K562 (cell line): ENCODE data around the gene SPEG. TPM values are rescaled to one million over a fixed set of nuclear protein-coding genes. Genes with fewer than 3 reads are reported as not detected.

ENCODE experiments used
- ARNT ChIP-seq, 2 experiments: fragments of 450-650 bp; IDR thresholded peaks; 2 replicates each; pipeline ENCODE4 v1.6.1; 2016; ENCODE audit warnings: mild to moderate bottlenecking in 1 of 2
- DACH1 ChIP-seq: fragments of 450-650 bp; IDR thresholded peaks from 2 replicates; pipeline ENCODE4 v1.6.1; 2018; ENCODE audit not compliant: partially characterized antibody
- DDX20 ChIP-seq: fragments of 450-650 bp; IDR thresholded peaks from 2 replicates; pipeline ENCODE4 v1.6.1; 2016; ENCODE audit warnings: missing genetic modification characterization, low read depth, mild to moderate bottlenecking, missing compliant biosample characterization, moderate library complexity
- KLF13 ChIP-seq: fragments of 450-650 bp; IDR thresholded peaks from 2 replicates; pipeline ENCODE4 v1.6.1; 2016; ENCODE audit warnings: missing genetic modification characterization, low read depth, mild to moderate bottlenecking, missing compliant biosample characterization, moderate library complexity, borderline replicate concordance
- SMAD1 ChIP-seq: fragments of 150-350 bp; IDR thresholded peaks from 2 replicates; pipeline ENCODE4 v1.6.1; 2014; ENCODE audit warnings: low read length, low read depth; ENCODE audit not compliant: partially characterized antibody
- TGIF2 ChIP-seq: sonication (generic); formaldehyde crosslinking; IDR thresholded peaks from 2 replicates; pipeline ENCODE4 v1.8.1; 2022; ENCODE audit warnings: mild to moderate bottlenecking, missing genetic modification reagents, moderate library complexity
- TOE1 ChIP-seq, 2 experiments: fragments of 450-650 bp in 1 of 2; sonication (generic) in 1 of 2; formaldehyde crosslinking in 1 of 2; IDR thresholded peaks; 2 replicates each; pipeline versions ENCODE4 v1.7.1 to v1.8.0; 2016 to 2022; ENCODE audit warnings: borderline replicate concordance in 2 of 2, mild to moderate bottlenecking in 2 of 2, antibody characterized with exemption in 1 of 2, inconsistent platforms in 1 of 2, low read depth in 1 of 2, missing genetic modification reagents in 1 of 2, moderate library complexity in 1 of 2
- polyA plus RNA-seq, 8 experiments: library from polyadenylated mRNA; depleted of rRNA in 4 of 8; stranded (reverse) in 5 of 8; unstranded in 3 of 8; fragments of >200 nt; fragmentation: Nextera tagmentation in 2 of 8; fragmentation: Illumina TruSeq in 1 of 8; extraction: Ambion mirVana in 2 of 8; extraction: Trizol in 1 of 8; gene quantifications; 2 replicates each; pipeline versions ENCODE4 v1.2.1 to v1.2.3, GENCODE V29; 2011 to 2014; ENCODE audit warnings: inconsistent platforms in 1 of 8, missing spikeins in 1 of 8
- total RNA-seq, 7 experiments: library from RNA; depleted of rRNA in 6 of 7; stranded (reverse); fragments of >200 nt in 6 of 7; fragmentation: Illumina TruSeq in 2 of 7; extraction: Trizol in 2 of 7; gene quantifications; 2 replicates each; pipeline versions ENCODE4 v1.2.1 to v1.2.3, GENCODE V29; 2011 to 2021; ENCODE audit warnings: low replicate concordance in 1 of 7
- TF ChIP-seq, protein P1 (sequence below): fragments of 450-650 bp; IDR thresholded peaks from 2 replicates; pipeline ENCODE4 v1.6.1; 2016; ENCODE audit warnings: mild to moderate bottlenecking, moderate library complexity
- TF ChIP-seq, protein P2 (sequence below), 3 experiments: IDR thresholded peaks in 2 of 3; conservative IDR thresholded peaks in 1 of 3; 2 replicates each; pipeline ENCODE4 v1.5.1; 2011 to 2012; ENCODE audit warnings: low read length in 3 of 3, mild to moderate bottlenecking in 3 of 3, control low read depth in 2 of 3, improper control_type of control experiment in 1 of 3, inconsistent platforms in 1 of 3, low read depth in 1 of 3, mixed read lengths in 1 of 3, moderate library complexity in 1 of 3; ENCODE audit not compliant: insufficient read depth in 2 of 3

SPEG gene
- total and polyA plus RNA-seq, 9 of the 15 experiments (the other 6 are each of a cell fraction or from before 2014, with no cell fraction given) = 0.49 to 8.7 (median 3.0) TPM

DNA sequence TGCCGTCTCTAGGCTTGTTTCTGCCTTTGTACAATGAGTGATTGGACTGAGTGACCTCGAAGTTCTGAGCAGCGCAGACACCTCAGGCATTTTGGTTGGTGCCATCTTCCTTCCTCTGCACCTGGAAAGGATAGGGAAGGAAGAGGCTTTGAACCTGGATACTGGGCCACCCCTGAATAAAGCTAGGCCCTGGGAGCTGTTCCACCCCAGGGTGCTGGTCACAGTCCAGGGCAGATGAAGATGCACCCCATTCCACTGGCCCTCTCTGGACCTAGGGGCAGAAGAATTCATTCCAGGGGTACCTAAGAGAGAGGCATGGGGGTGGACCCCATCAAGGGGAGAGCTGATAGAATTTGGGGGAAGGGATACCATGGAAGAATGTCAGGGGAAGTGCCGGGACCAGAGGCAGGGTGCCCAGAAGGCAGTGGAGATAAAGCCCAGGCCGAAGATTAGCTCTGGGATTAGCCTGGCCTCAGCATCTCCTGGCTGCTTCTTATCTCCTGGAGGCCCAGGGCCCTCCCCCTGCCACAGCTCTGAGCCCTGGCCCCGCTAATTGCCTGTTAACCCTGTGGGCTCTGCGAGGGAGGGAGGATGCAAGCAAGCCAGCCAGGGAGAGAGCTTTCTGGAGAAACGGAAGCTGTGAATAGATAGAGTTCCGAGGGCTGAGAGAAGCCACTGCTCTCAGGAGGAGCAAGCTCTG lies 91.0 kb downstream of the SPEG start (continued):
- TF ChIP-seq, protein P1, sequence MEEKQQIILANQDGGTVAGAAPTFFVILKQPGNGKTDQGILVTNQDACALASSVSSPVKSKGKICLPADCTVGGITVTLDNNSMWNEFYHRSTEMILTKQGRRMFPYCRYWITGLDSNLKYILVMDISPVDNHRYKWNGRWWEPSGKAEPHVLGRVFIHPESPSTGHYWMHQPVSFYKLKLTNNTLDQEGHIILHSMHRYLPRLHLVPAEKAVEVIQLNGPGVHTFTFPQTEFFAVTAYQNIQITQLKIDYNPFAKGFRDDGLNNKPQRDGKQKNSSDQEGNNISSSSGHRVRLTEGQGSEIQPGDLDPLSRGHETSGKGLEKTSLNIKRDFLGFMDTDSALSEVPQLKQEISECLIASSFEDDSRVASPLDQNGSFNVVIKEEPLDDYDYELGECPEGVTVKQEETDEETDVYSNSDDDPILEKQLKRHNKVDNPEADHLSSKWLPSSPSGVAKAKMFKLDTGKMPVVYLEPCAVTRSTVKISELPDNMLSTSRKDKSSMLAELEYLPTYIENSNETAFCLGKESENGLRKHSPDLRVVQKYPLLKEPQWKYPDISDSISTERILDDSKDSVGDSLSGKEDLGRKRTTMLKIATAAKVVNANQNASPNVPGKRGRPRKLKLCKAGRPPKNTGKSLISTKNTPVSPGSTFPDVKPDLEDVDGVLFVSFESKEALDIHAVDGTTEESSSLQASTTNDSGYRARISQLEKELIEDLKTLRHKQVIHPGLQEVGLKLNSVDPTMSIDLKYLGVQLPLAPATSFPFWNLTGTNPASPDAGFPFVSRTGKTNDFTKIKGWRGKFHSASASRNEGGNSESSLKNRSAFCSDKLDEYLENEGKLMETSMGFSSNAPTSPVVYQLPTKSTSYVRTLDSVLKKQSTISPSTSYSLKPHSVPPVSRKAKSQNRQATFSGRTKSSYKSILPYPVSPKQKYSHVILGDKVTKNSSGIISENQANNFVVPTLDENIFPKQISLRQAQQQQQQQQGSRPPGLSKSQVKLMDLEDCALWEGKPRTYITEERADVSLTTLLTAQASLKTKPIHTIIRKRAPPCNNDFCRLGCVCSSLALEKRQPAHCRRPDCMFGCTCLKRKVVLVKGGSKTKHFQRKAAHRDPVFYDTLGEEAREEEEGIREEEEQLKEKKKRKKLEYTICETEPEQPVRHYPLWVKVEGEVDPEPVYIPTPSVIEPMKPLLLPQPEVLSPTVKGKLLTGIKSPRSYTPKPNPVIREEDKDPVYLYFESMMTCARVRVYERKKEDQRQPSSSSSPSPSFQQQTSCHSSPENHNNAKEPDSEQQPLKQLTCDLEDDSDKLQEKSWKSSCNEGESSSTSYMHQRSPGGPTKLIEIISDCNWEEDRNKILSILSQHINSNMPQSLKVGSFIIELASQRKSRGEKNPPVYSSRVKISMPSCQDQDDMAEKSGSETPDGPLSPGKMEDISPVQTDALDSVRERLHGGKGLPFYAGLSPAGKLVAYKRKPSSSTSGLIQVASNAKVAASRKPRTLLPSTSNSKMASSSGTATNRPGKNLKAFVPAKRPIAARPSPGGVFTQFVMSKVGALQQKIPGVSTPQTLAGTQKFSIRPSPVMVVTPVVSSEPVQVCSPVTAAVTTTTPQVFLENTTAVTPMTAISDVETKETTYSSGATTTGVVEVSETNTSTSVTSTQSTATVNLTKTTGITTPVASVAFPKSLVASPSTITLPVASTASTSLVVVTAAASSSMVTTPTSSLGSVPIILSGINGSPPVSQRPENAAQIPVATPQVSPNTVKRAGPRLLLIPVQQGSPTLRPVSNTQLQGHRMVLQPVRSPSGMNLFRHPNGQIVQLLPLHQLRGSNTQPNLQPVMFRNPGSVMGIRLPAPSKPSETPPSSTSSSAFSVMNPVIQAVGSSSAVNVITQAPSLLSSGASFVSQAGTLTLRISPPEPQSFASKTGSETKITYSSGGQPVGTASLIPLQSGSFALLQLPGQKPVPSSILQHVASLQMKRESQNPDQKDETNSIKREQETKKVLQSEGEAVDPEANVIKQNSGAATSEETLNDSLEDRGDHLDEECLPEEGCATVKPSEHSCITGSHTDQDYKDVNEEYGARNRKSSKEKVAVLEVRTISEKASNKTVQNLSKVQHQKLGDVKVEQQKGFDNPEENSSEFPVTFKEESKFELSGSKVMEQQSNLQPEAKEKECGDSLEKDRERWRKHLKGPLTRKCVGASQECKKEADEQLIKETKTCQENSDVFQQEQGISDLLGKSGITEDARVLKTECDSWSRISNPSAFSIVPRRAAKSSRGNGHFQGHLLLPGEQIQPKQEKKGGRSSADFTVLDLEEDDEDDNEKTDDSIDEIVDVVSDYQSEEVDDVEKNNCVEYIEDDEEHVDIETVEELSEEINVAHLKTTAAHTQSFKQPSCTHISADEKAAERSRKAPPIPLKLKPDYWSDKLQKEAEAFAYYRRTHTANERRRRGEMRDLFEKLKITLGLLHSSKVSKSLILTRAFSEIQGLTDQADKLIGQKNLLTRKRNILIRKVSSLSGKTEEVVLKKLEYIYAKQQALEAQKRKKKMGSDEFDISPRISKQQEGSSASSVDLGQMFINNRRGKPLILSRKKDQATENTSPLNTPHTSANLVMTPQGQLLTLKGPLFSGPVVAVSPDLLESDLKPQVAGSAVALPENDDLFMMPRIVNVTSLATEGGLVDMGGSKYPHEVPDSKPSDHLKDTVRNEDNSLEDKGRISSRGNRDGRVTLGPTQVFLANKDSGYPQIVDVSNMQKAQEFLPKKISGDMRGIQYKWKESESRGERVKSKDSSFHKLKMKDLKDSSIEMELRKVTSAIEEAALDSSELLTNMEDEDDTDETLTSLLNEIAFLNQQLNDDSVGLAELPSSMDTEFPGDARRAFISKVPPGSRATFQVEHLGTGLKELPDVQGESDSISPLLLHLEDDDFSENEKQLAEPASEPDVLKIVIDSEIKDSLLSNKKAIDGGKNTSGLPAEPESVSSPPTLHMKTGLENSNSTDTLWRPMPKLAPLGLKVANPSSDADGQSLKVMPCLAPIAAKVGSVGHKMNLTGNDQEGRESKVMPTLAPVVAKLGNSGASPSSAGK = no peak
- TF ChIP-seq, protein P2, sequence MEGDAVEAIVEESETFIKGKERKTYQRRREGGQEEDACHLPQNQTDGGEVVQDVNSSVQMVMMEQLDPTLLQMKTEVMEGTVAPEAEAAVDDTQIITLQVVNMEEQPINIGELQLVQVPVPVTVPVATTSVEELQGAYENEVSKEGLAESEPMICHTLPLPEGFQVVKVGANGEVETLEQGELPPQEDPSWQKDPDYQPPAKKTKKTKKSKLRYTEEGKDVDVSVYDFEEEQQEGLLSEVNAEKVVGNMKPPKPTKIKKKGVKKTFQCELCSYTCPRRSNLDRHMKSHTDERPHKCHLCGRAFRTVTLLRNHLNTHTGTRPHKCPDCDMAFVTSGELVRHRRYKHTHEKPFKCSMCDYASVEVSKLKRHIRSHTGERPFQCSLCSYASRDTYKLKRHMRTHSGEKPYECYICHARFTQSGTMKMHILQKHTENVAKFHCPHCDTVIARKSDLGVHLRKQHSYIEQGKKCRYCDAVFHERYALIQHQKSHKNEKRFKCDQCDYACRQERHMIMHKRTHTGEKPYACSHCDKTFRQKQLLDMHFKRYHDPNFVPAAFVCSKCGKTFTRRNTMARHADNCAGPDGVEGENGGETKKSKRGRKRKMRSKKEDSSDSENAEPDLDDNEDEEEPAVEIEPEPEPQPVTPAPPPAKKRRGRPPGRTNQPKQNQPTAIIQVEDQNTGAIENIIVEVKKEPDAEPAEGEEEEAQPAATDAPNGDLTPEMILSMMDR (IDR thresholded peaks at IDR 0.05 in 2 of 3, conservative IDR thresholded peaks at IDR 0.05 in 1 of 3; ENCODE audit: insufficient read depth in 2 of 3, low read depth in 1 of 3, low read length in 3 of 3) = no peak
- TF ChIP-seq DACH1 (no peak), SMAD1 (no peak), KLF13 (tag) (no peak), DDX20 (tag) (no peak), TOE1 (IDR thresholded peaks at IDR 0.05; ENCODE audit: borderline replicate concordance) (no peak), TOE1 (CRISPR knock-in tag; IDR thresholded peaks at IDR 0.05; ENCODE audit: borderline replicate concordance, low read depth) (no peak), TGIF2 (CRISPR knock-in tag) (no peak), ARNT (IDR thresholded peaks at IDR 0.05) (no peak)
